ENCODE data around the gene FAM169A. TPM values are rescaled to one million over a fixed set of nuclear protein-coding genes. Genes with fewer than 3 reads are reported as not detected.
A peak's percentile ranks its signal among the peaks of the same experiment; 100 is the strongest.
"Not testable (repeated sequence)": the region's sequence is repeated elsewhere in the genome, so short reads cannot be mapped to it uniquely, and the experiment has no call there.

The FAM169A gene
- 1 to 10 TPM; 3.9 to 5.9 TPM for total RNA-seq
- long read RNA-seq, full-length matches to known transcripts = 1 of 5 reads
- long read RNA-seq, partial matches to known transcripts = 0 of 5 reads
- long read RNA-seq, other reads (novel, unspliced or antisense) = 4 of 5 reads

DNA sequence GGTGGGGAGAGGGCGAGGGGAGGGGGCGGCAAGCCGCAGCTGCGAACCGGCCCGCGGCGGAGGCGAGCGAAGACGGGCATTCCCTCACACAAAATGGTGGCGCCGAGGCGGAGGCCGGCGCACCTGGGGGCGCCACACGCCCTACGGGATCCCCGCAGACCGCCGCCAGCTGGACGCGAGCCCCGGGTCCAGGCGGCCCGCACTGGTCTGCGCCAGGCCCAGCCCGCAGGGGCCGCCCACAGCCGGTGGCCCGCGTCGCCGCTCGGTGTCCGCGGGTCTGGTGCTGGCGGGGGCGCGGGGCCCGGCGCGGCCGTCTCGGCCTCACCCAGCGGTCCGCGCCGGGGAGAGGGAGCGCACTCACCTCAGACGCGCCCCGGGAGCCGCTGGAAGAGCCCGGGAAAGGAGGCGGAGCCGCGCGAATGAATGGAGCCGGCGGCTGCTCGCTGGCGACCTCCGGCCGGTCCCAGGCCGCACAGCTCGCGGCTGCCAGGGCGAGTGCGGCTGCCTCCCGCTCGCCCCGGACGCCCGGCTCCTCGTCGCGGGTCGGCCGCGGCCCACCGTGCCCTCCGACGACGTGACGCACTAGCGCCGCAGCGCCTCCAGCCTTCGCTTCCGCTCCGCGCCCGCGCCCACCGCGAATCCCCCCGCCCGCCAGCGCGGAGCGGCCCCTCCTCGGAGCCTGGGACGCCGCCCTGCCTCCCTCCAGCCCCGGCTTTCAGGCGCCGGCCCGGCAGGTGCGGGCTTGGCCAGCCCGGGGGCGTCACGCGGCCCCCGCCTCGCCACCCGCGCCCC, at the start of gene FAM169A:
TSS of gene FAM169A (minus strand) at position 584 of the 792 bp plus-strand sequence. CDS start 24,711 bp downstream, outside the sequence.
- peak; percentile 29 to 67 for DNase-seq
- intact Hi-C loops (cut with DNase I, micrococcal nuclease) = no loop called here

DNA sequence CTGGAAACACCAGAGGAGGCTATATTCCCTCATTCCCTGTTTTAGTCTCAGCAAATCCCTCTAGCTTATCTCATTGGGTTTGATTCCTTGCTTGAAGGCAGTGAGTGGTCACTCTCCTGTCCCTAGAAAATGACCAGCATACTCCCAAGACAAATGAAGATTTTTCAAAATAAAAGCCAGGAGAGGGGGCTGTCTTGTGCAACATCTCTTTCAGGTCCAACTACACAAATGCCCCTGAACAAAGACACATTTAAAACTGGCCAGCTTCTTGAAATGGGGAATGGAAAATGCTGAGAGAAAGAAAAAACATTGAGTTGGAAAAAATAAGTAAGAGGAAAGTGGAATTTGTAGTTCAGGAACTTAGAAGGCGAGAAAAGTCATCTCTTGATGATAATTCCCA, 49.3 kb upstream of the FAM169A start:
- intact Hi-C loops (cut with DNase I, micrococcal nuclease) = loop anchor here in 1 of 2 donors (10.0 kb wide), 1 partner anchor 241 kb away; no protein-coding TSS in a partner anchor
- DNase-seq (no peak), ATAC-seq (no peak)

More for the DNA sequence above, at the start of gene FAM169A:
- peak; percentile 84 for ATAC-seq

DNA sequence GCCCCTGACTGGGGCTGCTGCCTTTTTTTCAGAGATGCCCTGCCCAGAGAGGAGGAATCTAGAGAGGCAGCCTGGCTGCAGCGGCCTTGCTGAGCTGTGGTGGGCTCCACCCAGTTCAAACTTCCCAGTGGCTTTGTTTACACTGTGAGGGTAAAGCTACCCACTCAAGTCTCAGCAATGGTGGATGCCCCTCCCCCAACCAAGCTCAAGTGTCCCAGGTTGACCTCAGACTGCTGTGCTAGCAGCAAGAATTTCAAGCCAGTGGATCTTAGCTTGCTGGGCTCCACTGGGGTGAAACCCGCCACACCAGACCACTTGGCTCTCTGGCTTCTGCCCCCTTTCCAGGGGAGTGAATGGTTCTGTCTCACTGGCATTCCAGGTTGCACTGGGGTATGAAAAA, 45.2 kb upstream of the FAM169A start:
- not testable (repeated sequence) for ATAC-seq, DNase-seq
- intact Hi-C loops (cut with DNase I, micrococcal nuclease) = loop anchor here in 1 of 2 donors (10.0 kb wide), 1 partner anchor 237 kb away; no protein-coding TSS in a partner anchor

GRCh38 chr5:74909888-74910287, 43.7 kb upstream of the FAM169A start:
- not testable (repeated sequence) for DNase-seq, ATAC-seq
- intact Hi-C loops (cut with DNase I, micrococcal nuclease) = loop anchor here in 1 of 2 donors (10.0 kb wide), 1 partner anchor 235 kb away; no protein-coding TSS in a partner anchor

- intact Hi-C loops (cut with DNase I, micrococcal nuclease); ATAC-seq; DNase-seq: not testable (repeated sequence)
These were observed 42.0 kb upstream of the FAM169A start for GRCh38 chr5:74908237-74908636.

GRCh38 chr5:74904713-74905112, 38.5 kb upstream of the FAM169A start:
- intact Hi-C loops (cut with DNase I, micrococcal nuclease); DNase-seq; ATAC-seq: not testable (repeated sequence)

- intact Hi-C loops (cut with DNase I, micrococcal nuclease) = no loop called here
- peak; percentile 100 for ATAC-seq
- DNase-seq = peak; percentile 53 to 68
These were observed 37.1 kb upstream of the FAM169A start for GRCh38 chr5:74903165-74903787.

- ATAC-seq = no peak
- intact Hi-C loops (cut with DNase I, micrococcal nuclease) = no loop called here
These were observed 30.9 kb upstream of the FAM169A start for GRCh38 chr5:74897049-74897448.

GRCh38 chr5:74895906-74896305, 29.7 kb upstream of the FAM169A start:
- intact Hi-C loops (cut with DNase I, micrococcal nuclease) = no loop called here
- DNase-seq = peak; percentile 39 to 51

More at GRCh38 chr5:74897049-74897448, 30.9 kb upstream of the FAM169A start:
- DNase-seq = no peak

DNA sequence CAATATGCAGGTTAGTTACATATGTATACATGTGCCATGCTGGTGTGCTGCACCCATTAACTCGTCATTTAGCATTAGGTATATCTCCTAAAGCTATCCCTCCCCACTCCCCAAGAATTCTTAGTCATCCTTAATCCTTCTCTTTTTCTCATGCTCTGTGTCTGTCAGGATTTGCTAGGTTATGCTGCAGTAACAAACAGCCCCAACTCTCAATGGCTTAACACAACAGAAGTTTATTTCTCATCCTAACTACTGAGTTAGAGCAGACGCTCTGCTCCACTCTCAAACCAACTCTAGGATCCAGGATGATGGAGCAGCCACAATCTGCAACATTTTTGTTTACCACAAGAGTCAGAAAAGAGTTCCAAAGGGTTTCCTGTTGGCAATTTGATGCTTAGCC, 28.2 kb upstream of the FAM169A start:
- intact Hi-C loops (cut with DNase I, micrococcal nuclease) = no loop called here
- no peak for DNase-seq
- ATAC-seq = no peak

More at GRCh38 chr5:74895906-74896305, 29.7 kb upstream of the FAM169A start:
- peak; percentile 74 for ATAC-seq

GRCh38 chr5:74892921-74893320, 26.7 kb upstream of the FAM169A start:
- no peak for DNase-seq
- intact Hi-C loops (cut with DNase I, micrococcal nuclease) = no loop called here
- ATAC-seq = no peak

DNA sequence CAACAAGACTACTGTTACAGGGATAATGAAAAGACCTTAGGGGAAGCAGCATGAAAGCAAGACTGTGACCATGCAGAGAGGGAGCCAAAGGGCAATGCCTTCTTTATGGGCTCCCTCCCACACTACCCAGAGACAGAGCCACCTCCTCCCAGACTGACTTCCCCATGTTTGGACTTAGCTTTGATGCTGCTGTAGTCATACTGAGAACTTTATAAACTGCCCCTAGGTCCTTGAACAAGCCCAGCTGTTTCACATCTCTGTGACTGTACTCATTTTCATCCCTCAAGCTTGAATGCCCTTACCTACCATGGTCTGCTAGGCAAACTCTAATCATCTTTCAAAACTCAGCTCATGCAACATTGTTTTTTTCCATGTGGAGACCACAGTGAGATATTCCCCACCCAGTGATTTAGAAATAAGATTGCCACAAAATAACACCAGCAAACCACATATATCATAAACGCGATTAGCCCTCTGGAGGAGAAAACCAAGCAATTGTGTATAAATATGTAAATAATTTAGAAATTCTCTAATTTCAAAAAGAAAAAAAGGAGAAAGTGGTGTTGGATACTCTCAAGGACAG, 23.4 kb upstream of the FAM169A start:
- ATAC-seq (no peak), DNase-seq (no peak)
- intact Hi-C loops (cut with DNase I, micrococcal nuclease) = no loop called here

DNA sequence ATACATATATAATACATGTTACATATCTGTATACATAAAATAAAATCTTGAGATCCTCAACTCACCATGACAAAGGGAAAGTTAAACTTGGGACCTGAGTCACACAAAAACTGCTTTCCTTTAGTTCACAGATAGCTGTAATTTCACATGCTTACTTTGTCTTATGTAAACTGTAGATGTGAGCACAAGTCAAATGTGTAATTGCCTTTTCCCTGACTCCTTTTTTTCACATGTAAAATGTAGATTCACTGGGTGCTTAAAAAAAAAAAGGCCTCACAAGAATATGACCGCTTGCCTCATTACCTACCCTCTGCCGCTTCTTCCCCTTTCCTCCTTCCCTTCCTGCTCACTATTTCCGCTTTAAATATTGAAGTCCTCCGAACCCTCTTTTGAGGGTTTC, 21.9 kb upstream of the FAM169A start:
- intact Hi-C loops (cut with DNase I, micrococcal nuclease) = no loop called here
- no peak for ATAC-seq

GRCh38 chr5:74885170-74885569, 19.0 kb upstream of the FAM169A start:
- intact Hi-C loops (cut with DNase I, micrococcal nuclease) = no loop called here
- no peak for ATAC-seq
- DNase-seq = no peak

More for the DNA sequence above, 21.9 kb upstream of the FAM169A start:
- no peak for DNase-seq

DNA sequence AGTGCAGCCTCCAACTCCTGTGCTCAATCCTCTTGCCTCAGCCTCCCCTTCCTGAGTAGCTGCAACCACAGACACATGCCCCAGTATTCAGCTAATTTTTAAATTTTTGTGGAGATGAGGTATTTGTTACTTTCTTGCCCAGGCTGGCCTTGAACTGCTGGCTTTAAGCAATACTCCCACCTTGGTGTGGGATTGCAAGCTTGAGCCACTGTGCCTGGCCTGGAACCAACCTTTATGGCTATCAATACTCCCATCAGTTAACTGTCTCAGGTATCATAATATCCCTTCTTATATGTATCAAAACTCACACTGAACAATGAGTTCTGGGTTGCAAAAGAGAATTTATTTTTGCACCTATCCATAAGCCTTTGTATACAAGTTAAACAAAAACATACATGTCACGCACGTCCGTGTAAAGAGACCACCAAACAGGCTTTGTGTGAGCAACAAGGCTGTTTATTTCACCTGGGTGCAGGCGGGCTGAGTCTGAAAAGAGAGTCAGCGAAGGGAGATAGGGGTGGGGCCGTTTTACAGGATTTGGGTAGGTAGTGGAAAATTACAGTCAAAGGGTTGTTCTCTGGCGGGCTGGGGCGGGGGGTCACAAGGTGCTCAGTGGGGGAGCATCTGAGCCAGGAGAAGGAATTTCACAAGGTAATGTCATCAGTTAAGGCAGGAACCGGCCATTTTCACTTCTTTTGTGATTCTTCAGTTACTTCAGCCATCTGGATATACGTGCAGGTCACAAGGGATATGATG, 16.4 kb upstream of the FAM169A start:
- ATAC-seq; intact Hi-C loops (cut with DNase I, micrococcal nuclease); DNase-seq: not testable (repeated sequence)

- intact Hi-C loops (cut with DNase I, micrococcal nuclease) = no loop called here
- DNase-seq (no peak), ATAC-seq (peak; percentile 33)
These were observed 11.6 kb upstream of the FAM169A start for GRCh38 chr5:74877624-74878304.

DNA sequence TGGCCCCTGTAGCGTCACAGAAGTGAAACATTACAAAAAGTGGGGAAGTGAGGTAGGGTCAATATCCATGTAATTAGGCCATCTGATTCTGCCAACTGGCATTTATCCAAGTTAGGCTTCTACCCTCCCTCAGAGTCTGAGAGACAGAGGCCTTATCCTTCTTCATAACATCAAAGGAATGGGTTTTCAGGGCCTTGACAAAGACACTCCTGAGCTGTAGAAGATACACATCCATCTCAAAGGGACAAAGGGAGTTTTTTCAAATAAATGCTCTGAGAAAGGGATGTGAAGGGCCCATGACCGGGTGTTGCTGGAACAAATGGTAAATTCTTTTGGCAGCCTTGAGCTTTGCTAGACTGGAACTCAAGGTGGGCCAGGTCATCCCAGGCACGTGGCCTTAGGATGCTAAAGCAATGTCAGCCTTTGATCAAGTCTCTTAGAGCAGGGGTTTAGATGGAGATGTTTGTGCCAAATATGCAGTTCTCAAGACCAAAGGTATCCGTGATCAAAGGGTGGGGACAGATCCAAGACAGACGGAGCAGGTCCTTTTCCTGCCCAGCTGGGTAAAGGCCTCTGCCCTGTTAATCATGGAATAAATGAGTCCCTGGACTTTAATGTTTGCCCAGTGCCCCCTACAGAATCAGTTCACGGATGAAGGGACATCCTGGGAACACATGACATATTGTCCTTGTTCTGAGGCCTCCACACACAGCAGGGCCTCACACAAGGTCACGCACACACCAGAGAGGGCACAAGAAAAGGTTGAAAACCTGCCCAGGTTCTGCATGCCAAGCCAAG, 10.0 kb upstream of the FAM169A start:
- intact Hi-C loops (cut with DNase I, micrococcal nuclease) = no loop called here
- no peak for DNase-seq
- ATAC-seq = no peak
